Thyroid gland (tissue), 4 donors: ENCODE data around the gene MED12. TPM values are rescaled to one million over a fixed set of nuclear protein-coding genes. Genes with fewer than 3 reads are reported as not detected.

Experiments used
- DNase-seq, 2 donors: peaks; one replicate each; pipeline ENCODE4 v3.0.0-alpha.2; 2019
- H3K27ac ChIP-seq, 3 donors: fragments of 200-600 bp; sonication (generic); 1 replicate in 2 of 3; 2 replicates in 1 of 3; pipeline ENCODE4 v1.5.1; 2016 to 2019; ENCODE audit warnings: mild to moderate bottlenecking in 1 of 3, moderate library complexity in 1 of 3
- H3K27me3 ChIP-seq: fragments of 200-600 bp; sonication (generic); one replicate; pipeline ENCODE4 v1.5.1; 2019
- H3K36me3 ChIP-seq, 2 donors: fragments of 200-600 bp; sonication (generic); one replicate each; pipeline ENCODE4 v1.5.1; 2016 to 2019
- H3K4me1 ChIP-seq, 2 donors: fragments of 200-600 bp; sonication (generic); one replicate each; pipeline ENCODE4 v1.5.1; 2017 to 2019
- H3K4me3 ChIP-seq, 3 donors: fragments of 200-600 bp; sonication (generic); replicated peaks in 1 of 3; 1 replicate in 2 of 3; 2 replicates in 1 of 3; pipeline ENCODE4 v1.5.1; 2016; ENCODE audit warnings: mild to moderate bottlenecking in 1 of 3
- H3K9me3 ChIP-seq: fragments of 200-600 bp; sonication (generic); one replicate; pipeline ENCODE4 v1.5.1; 2017
- CTCF ChIP-seq, 6 experiments: fragments of 200-600 bp in 3 of 6; fragments of 450-650 bp in 3 of 6; sonication (generic) in 3 of 6; IDR thresholded peaks; one replicate each; pipeline ENCODE4 v1.5.1; 2016 to 2019; ENCODE audit warnings: antibody characterized with exemption in 6 of 6, mild to moderate bottlenecking in 2 of 6, inconsistent platforms in 1 of 6, moderate library complexity in 1 of 6
- POLR2A ChIP-seq, 2 donors: fragments of 450-650 bp; IDR thresholded peaks; one replicate each; pipeline ENCODE4 v1.6.1; 2017; ENCODE audit warnings: antibody characterized with exemption in 2 of 2, mild to moderate bottlenecking in 2 of 2, moderate library complexity in 1 of 2
- WGBS, 2 donors: methylation state at CpG; one replicate each; pipeline ENCODE4 v1.1.5; 2017; 5-methylcytosine and 5-hydroxymethylcytosine counted together
- intact Hi-C: fragments of 100-400 bp; cut with DNase I; formaldehyde crosslinking; loops from one replicate; pipeline ENCODE4 v1.15.1; 2023
- total RNA-seq, 4 donors: library from RNA; depleted of rRNA; stranded (reverse); fragments of >200 nt; gene quantifications; one replicate each; pipeline ENCODE4 v1.2.3, GENCODE V29; 2016

The MED12 gene
- total RNA-seq, 4 donors from 2014 or later, result 31.3 to 50.5 (median 42.9) TPM

GRCh38 chrX:71100581-71101505 lies 17.6 kb upstream of the MED12 start:
- Histone ChIP-seq H3K4me3 (no peak overlapping the region), H3K4me1 (peaks cover 0 to 5% of the 10 kb centered on the region in 2 donors), H3K9me3 (no peaks in the 10 kb centered on the region), H3K27ac (no peak overlapping the region), H3K36me3 (no peaks in the 10 kb centered on the region), H3K27me3 (no peaks in the 10 kb centered on the region)
- TF ChIP-seq POLR2A (IDR thresholded peaks at IDR 0.05), result no peak
- no peak for DNase-seq
- 80 to 84% methylated on average over 11 to 18 of the region's 31 CpGs for WGBS, 2 donors
- intact Hi-C loops, result no loop called here

GRCh38 chrX:71102292-71102691 lies 16.1 kb upstream of the MED12 start:
- TF ChIP-seq CTCF (IDR thresholded peaks at IDR 0.05) (no peak), POLR2A (IDR thresholded peaks at IDR 0.05) (no peak)
- Histone ChIP-seq H3K4me1 (peaks cover 0 to 5% of the 10 kb centered on the region in 2 donors), H3K9me3 (no peaks in the 10 kb centered on the region), H3K4me3 (no peak overlapping the region), H3K27me3 (no peaks in the 10 kb centered on the region), H3K36me3 (no peaks in the 10 kb centered on the region), H3K27ac (no peak overlapping the region)
- intact Hi-C loops, result no loop called here
- DNase-seq, result no peak
- WGBS, 2 donors, result 74 to 86% methylated on average over 3 of the region's 3 CpGs

- H3K4me1 ChIP-seq, result no peaks in the 10 kb centered on the region
- DNase-seq, result peak in 1 of 2 donors; percentile 5
- WGBS, 2 donors, result 42 to 51% methylated on average over 6 to 10 of the region's 10 CpGs
These were observed 15.0 kb upstream of the MED12 start for GRCh38 chrX:71103110-71103983.

GRCh38 chrX:71105628-71106027 lies 12.8 kb upstream of the MED12 start:
- TF ChIP-seq POLR2A (IDR thresholded peaks at IDR 0.05), result no peak
- no peak for TF ChIP-seq CTCF (IDR thresholded peaks at IDR 0.05)
- DNase-seq, result no peak
- WGBS, 2 donors, result 90 to 100% methylated on average over 3 of the region's 3 CpGs
- H3K9me3 ChIP-seq, result no peaks in the 10 kb centered on the region
- H3K27me3 ChIP-seq, result no peaks in the 10 kb centered on the region
- intact Hi-C loops, result no loop called here
- no peak overlapping the region for H3K4me3 ChIP-seq
- no peaks in the 10 kb centered on the region for H3K36me3 ChIP-seq
- H3K27ac ChIP-seq, result no peak overlapping the region
- no peaks in the 10 kb centered on the region for H3K4me1 ChIP-seq

More at GRCh38 chrX:71103110-71103983, 15.0 kb upstream of the MED12 start:
- no peaks in the 10 kb centered on the region for H3K36me3 ChIP-seq
- no peaks in the 10 kb centered on the region for H3K9me3 ChIP-seq
- no peak for TF ChIP-seq CTCF (IDR thresholded peaks at IDR 0.05)
- no peak for TF ChIP-seq POLR2A (IDR thresholded peaks at IDR 0.05)
- no peaks in the 10 kb centered on the region for H3K27me3 ChIP-seq
- no peak overlapping the region for H3K4me3 ChIP-seq
- intact Hi-C loops, result no loop called here
- no peak overlapping the region for H3K27ac ChIP-seq

- 80 to 88% methylated on average over 1 of the region's 1 CpG for WGBS, 2 donors
- no peaks in the 10 kb centered on the region for H3K27me3 ChIP-seq
- H3K4me3 ChIP-seq, result no peak within 1 kb of the TSS
- TF ChIP-seq POLR2A (IDR thresholded peaks at IDR 0.05), result no peak
- no peak for TF ChIP-seq CTCF (IDR thresholded peaks at IDR 0.05)
- no peaks in the 10 kb centered on the region for H3K36me3 ChIP-seq
- intact Hi-C loops, result no loop called here
- H3K9me3 ChIP-seq, result no peaks in the 10 kb centered on the region
- no peaks in the 10 kb centered on the region for H3K4me1 ChIP-seq
- DNase-seq, result no peak
- no peak within 1 kb of the TSS for H3K27ac ChIP-seq
These were observed 12.0 kb upstream of the MED12 start, which contains the start of gene CXorf65 for GRCh38 chrX:71106427-71106826. Gene CXorf65, minus strand, starts transcription at chrX:71106740. Its CDS starts 184 bp downstream, at chrX:71106556.
